ENCODE data around the gene TEX101. TPM values are rescaled to one million over a fixed set of nuclear protein-coding genes. Genes with fewer than 3 reads are reported as not detected.

Gene TEX101
- polyA plus RNA-seq, 3 donors = 0.16 TPM; not detected in 2

DNA sequence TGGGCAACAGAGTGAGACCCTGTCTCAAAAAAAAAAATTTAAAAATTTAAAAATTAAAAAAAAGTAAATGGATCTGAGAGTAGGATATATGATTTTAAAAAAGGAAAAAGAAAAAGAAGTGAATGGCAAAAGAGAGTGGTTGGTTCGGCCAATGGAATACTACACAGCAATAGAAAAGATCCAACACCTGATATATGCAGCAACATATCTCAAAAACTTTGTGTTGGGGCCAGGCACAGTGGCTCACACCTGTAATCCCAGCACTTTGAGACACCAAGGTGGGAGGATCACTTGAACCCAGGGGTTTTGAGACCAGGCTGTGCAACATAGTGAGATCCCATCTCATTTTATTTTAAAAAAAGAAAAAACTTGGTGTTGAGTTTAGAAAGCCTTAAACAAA, 52.1 kb downstream of the TEX101 start:
- H3K27ac Mint-ChIP-seq = peak overlapping the region in 3 of 7 donors; percentile 77 to 85 (median 78)

DNA sequence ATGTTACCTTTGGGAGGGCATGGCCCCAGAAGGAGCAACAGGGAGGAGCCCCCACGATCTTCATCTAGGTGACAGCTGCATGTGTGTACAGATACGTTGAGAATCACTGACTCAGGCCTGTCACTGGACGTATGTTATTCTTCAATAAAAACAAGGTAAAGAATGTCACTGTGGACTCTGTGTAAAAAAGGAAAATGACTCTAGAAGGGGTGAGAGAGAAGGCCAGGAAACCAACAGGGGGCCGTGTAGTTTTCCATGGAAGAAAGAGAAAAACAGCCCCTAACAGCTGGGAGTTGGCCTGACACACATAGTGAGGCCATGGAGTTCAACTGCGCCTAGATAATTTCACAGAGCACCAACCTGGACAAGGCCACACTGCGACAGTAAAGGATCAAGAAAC, 52.6 kb downstream of the TEX101 start:
- Histone ChIP-seq H3K4me1 (ENCODE audit: control insufficient read depth in 1 of 2, insufficient read depth in 2 of 2, low read length in 2 of 2) (peaks cover 54 to 58% of the 10 kb centered on the region in 2 donors), H3K27me3 (ENCODE audit: control insufficient read depth in 2 of 2, insufficient read depth in 2 of 2, low read length in 2 of 2) (no peaks in the 10 kb centered on the region), H3K4me2 (replicated peaks; ENCODE audit: extremely low read depth, low read length, poor library complexity, severe bottlenecking) (peak overlapping the region; percentile 11), H3K9ac (ENCODE audit: insufficient read depth, low read length, poor library complexity, severe bottlenecking) (no peak overlapping the region), H2AFZ (ENCODE audit: insufficient read depth, low read depth, low read length, poor library complexity, severe bottlenecking) (peak overlapping the region; percentile 14), H4K20me1 (ENCODE audit: insufficient read depth, low read length) (no peaks in the 10 kb centered on the region), H3K36me3 (replicated peaks in 1 of 2; ENCODE audit: control insufficient read depth in 1 of 2, insufficient read depth in 2 of 2, low read length in 2 of 2) (no peaks in the 10 kb centered on the region), H3K4me3 (replicated peaks in 1 of 3; ENCODE audit: low read depth in 2 of 3, low read length in 3 of 3) (peak overlapping the region in 1 of 3 experiments; percentile 21), H3K79me2 (ENCODE audit: insufficient read depth, low read length) (no peaks in the 10 kb centered on the region), H3K9me3 (replicated peaks in 1 of 2; ENCODE audit: control insufficient read depth in 1 of 2, insufficient read depth in 1 of 2, low read length in 2 of 2) (no peaks in the 10 kb centered on the region), H3K27ac (ENCODE audit: low read depth in 1 of 2, low read length in 2 of 2) (peak overlapping the region; percentile 17 to 52)
- H3K4me3 Mint-ChIP-seq = no peak overlapping the region
- TF ChIP-seq, protein P1, sequence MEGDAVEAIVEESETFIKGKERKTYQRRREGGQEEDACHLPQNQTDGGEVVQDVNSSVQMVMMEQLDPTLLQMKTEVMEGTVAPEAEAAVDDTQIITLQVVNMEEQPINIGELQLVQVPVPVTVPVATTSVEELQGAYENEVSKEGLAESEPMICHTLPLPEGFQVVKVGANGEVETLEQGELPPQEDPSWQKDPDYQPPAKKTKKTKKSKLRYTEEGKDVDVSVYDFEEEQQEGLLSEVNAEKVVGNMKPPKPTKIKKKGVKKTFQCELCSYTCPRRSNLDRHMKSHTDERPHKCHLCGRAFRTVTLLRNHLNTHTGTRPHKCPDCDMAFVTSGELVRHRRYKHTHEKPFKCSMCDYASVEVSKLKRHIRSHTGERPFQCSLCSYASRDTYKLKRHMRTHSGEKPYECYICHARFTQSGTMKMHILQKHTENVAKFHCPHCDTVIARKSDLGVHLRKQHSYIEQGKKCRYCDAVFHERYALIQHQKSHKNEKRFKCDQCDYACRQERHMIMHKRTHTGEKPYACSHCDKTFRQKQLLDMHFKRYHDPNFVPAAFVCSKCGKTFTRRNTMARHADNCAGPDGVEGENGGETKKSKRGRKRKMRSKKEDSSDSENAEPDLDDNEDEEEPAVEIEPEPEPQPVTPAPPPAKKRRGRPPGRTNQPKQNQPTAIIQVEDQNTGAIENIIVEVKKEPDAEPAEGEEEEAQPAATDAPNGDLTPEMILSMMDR (IDR thresholded peaks at IDR 0.05) = no peak
- no peak for DNase-seq
- peak overlapping the region; percentile 77 to 89 (median 79) for H3K27ac Mint-ChIP-seq
- H3K9me3 Mint-ChIP-seq = peaks cover 0 to 3% (median 0%) of the 10 kb centered on the region in 7 donors
- intact Hi-C loops (cut with micrococcal nuclease) = no loop called here
- whole genome bisulfite sequencing (ENCODE audit: insufficient coverage) = 100% methylated on average over 1 of the region's 6 CpGs
- H3K36me3 Mint-ChIP-seq = peaks cover 0 to 5% of the 10 kb centered on the region in 2 donors
- peaks cover 49% of the 10 kb centered on the region for H3K4me1 Mint-ChIP-seq
- H3K27me3 Mint-ChIP-seq (ENCODE audit: low read depth in 3 of 3) = peaks cover 11 to 15% (median 12%) of the 10 kb centered on the region in 3 donors

More for the DNA sequence above, 52.1 kb downstream of the TEX101 start:
- WGBS (ENCODE audit: insufficient coverage) = no CpG with 5 or more reads among the region's 1 CpG
- Histone ChIP-seq H3K4me1 (ENCODE audit: control insufficient read depth in 1 of 2, insufficient read depth in 2 of 2, low read length in 2 of 2) (peaks cover 54 to 58% of the 10 kb centered on the region in 2 donors), H3K36me3 (replicated peaks in 1 of 2; ENCODE audit: control insufficient read depth in 1 of 2, insufficient read depth in 2 of 2, low read length in 2 of 2) (no peaks in the 10 kb centered on the region), H2AFZ (ENCODE audit: insufficient read depth, low read depth, low read length, poor library complexity, severe bottlenecking) (no peak overlapping the region), H3K4me3 (replicated peaks in 1 of 3; ENCODE audit: low read depth in 2 of 3, low read length in 3 of 3) (no peak overlapping the region), H3K27ac (ENCODE audit: low read depth in 1 of 2, low read length in 2 of 2) (no peak overlapping the region), H4K20me1 (ENCODE audit: insufficient read depth, low read length) (no peaks in the 10 kb centered on the region), H3K9ac (ENCODE audit: insufficient read depth, low read length, poor library complexity, severe bottlenecking) (no peak overlapping the region), H3K27me3 (ENCODE audit: control insufficient read depth in 2 of 2, insufficient read depth in 2 of 2, low read length in 2 of 2) (no peaks in the 10 kb centered on the region), H3K4me2 (replicated peaks; ENCODE audit: extremely low read depth, low read length, poor library complexity, severe bottlenecking) (no peak overlapping the region), H3K9me3 (replicated peaks in 1 of 2; ENCODE audit: control insufficient read depth in 1 of 2, insufficient read depth in 1 of 2, low read length in 2 of 2) (no peaks in the 10 kb centered on the region), H3K79me2 (ENCODE audit: insufficient read depth, low read length) (no peaks in the 10 kb centered on the region)
- intact Hi-C loops (cut with micrococcal nuclease) = no loop called here
- Mint-ChIP-seq H3K9me3 (peaks cover 0 to 3% (median 0%) of the 10 kb centered on the region in 7 donors), H3K27me3 (ENCODE audit: low read depth in 3 of 3) (peaks cover 11 to 15% (median 12%) of the 10 kb centered on the region in 3 donors), H3K36me3 (peaks cover 0 to 5% of the 10 kb centered on the region in 2 donors), H3K4me1 (peaks cover 49% of the 10 kb centered on the region), H3K4me3 (no peak overlapping the region)
- TF ChIP-seq, protein P1 (IDR thresholded peaks at IDR 0.05) = no peak
- DNase-seq = no peak

Measured in CD14-positive monocyte (primary cell).